H1 (cell line): ENCODE data around the gene TTLL5. TPM values are rescaled to one million over a fixed set of nuclear protein-coding genes. Genes with fewer than 3 reads are reported as not detected.

Experiments
- CREB1 ChIP-seq: IDR thresholded peaks from 2 replicates; pipeline ENCODE4 v1.6.1; 2012; ENCODE audit warnings: inconsistent platforms
- KDM1A ChIP-seq: fragments of 200-600, 300-600 bp; sonication (generic); IDR thresholded peaks from 2 replicates; pipeline ENCODE4 v1.7.1; 2016; ENCODE audit warnings: mild to moderate bottlenecking, low read length, borderline replicate concordance
- KDM5A ChIP-seq: fragments of 200-600 bp; IDR thresholded peaks from 2 replicates; pipeline ENCODE4 v1.7.1; 2012; ENCODE audit warnings: mild to moderate bottlenecking, low read length, inconsistent platforms, mixed read lengths
- NANOG ChIP-seq: IDR thresholded peaks from 2 replicates; pipeline ENCODE4 v1.6.1; 2011; ENCODE audit warnings: low read length, low read depth, mild to moderate bottlenecking, inconsistent platforms; ENCODE audit not compliant: insufficient read depth, poor library complexity, severe bottlenecking
- POLR2A ChIP-seq, 2 experiments: IDR thresholded peaks; 1 replicate in 1 of 2; 2 replicates in 1 of 2; pipeline ENCODE4 v1.6.1; 2011; ENCODE audit warnings: low read depth in 2 of 2, low read length in 2 of 2, mild to moderate bottlenecking in 2 of 2; ENCODE audit errors: control extremely low read depth in 1 of 2
- RBBP5 ChIP-seq: IDR thresholded peaks from 2 replicates; pipeline ENCODE4 v1.7.1; 2012; ENCODE audit warnings: low read depth, mild to moderate bottlenecking, inconsistent platforms, low read length, moderate library complexity, borderline replicate concordance
- SRF ChIP-seq: IDR thresholded peaks from 2 replicates; pipeline ENCODE4 v1.6.1; 2011; ENCODE audit warnings: mild to moderate bottlenecking, low read depth, low read length, moderate library complexity
- SUZ12 ChIP-seq: fragments of 200-600 bp; sonication (generic); IDR thresholded peaks from 2 replicates; pipeline ENCODE4 v1.6.1; 2012; ENCODE audit warnings: mild to moderate bottlenecking, inconsistent platforms, low read length, moderate library complexity, mixed read lengths
- TEAD4 ChIP-seq: IDR thresholded peaks from 2 replicates; pipeline ENCODE4 v1.6.1; 2012; ENCODE audit warnings: low read depth, low read length, inconsistent platforms, mixed read lengths
- polyA plus RNA-seq, 7 experiments: library from polyadenylated mRNA; depleted of rRNA in 3 of 7; stranded (reverse) in 5 of 7; unstranded in 2 of 7; fragments of >200 nt in 5 of 7; fragments of 200-250 nt in 2 of 7; gene quantifications; 1 replicate in 5 of 7; 2 replicates in 1 of 7; 4 replicates in 1 of 7; pipeline versions ENCODE4 v1.2.1 to v1.2.3, GENCODE V29; 2011 to 2013; ENCODE audit warnings: missing spikeins in 2 of 7, mixed read lengths in 2 of 7
- total RNA-seq: library from RNA; stranded (reverse); fragmentation: NEBNext Ultra II Directional; extraction: Animal tissue kit (Norgen Biotek cat#: 25700); gene quantifications from 2 replicates; pipeline ENCODE4 v1.2.1, GENCODE V29; 2021
- TF ChIP-seq, protein P1 (sequence below): fragments of 300-600 bp; sonication (generic); IDR thresholded peaks from 2 replicates; pipeline ENCODE4 v1.7.1; 2012; ENCODE audit warnings: low read length, moderate library complexity, mild to moderate bottlenecking, inconsistent platforms; ENCODE audit not compliant: insufficient replicate concordance

The TTLL5 gene
- total and polyA plus RNA-seq, 2 of the 8 experiments (the other 6 are each of a cell fraction or from before 2014, with no cell fraction given): 16.1 to 45.9 TPM

DNA sequence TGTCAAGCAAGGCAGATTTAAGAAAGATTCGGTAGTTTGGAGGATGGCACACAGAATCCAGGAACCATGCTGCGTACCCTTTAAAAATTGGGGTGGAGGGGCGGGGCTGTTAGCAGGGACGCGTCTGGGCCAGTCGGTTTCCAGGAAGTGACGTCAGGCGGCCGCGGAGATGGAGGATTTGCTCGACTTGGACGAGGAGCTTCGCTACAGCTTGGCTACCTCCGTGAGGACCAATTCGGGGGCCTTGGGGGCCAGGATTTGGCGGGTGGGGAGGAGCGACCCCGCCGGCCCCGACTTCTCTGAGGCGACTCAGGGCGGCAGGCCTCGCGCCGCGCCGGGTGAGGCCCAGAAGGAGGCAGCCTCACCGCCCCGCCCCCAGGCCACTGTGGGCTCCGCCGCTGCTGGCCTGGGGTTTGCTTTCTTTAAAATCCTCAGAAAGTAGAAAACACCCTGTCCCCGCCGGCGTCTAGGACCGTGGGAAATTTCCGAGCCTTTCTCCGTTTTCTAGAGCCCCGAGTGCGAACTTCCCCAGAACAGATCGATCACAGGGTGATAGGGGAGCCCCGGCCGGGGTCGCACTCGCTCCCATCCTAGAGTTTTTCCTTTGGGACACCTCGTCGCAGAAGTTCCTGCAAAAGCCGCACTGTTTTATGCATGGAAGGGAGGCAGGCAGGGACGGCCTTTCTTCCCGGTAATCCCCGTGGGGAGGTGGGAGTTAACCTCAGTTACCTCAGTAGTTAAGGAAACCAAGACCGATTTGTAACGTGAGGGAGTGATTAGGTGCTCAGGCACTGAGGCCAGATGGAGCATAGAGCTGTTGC, 324.8 kb downstream of the TTLL5 start, which contains the start of gene IFT43 (continued):
- TF ChIP-seq KDM1A (no peak), TEAD4 (no peak), SRF (no peak), SUZ12 (no peak), KDM5A (0 out of 2 replicates have a peak, but pooled peaks have one; percentile 20), RBBP5 (peak; percentile 56; the same call in 1 of the 2 replicates), NANOG (no peak), POLR2A (IDR thresholded peaks at IDR 0.05; ENCODE audit: control extremely low read depth in 1 of 2, low read depth in 2 of 2, low read length in 2 of 2) (peak in 1 of 2 experiments; percentile 11; a peak in 1 of 3 replicates), CREB1 (peak; percentile 93)
- TF ChIP-seq, protein P1, sequence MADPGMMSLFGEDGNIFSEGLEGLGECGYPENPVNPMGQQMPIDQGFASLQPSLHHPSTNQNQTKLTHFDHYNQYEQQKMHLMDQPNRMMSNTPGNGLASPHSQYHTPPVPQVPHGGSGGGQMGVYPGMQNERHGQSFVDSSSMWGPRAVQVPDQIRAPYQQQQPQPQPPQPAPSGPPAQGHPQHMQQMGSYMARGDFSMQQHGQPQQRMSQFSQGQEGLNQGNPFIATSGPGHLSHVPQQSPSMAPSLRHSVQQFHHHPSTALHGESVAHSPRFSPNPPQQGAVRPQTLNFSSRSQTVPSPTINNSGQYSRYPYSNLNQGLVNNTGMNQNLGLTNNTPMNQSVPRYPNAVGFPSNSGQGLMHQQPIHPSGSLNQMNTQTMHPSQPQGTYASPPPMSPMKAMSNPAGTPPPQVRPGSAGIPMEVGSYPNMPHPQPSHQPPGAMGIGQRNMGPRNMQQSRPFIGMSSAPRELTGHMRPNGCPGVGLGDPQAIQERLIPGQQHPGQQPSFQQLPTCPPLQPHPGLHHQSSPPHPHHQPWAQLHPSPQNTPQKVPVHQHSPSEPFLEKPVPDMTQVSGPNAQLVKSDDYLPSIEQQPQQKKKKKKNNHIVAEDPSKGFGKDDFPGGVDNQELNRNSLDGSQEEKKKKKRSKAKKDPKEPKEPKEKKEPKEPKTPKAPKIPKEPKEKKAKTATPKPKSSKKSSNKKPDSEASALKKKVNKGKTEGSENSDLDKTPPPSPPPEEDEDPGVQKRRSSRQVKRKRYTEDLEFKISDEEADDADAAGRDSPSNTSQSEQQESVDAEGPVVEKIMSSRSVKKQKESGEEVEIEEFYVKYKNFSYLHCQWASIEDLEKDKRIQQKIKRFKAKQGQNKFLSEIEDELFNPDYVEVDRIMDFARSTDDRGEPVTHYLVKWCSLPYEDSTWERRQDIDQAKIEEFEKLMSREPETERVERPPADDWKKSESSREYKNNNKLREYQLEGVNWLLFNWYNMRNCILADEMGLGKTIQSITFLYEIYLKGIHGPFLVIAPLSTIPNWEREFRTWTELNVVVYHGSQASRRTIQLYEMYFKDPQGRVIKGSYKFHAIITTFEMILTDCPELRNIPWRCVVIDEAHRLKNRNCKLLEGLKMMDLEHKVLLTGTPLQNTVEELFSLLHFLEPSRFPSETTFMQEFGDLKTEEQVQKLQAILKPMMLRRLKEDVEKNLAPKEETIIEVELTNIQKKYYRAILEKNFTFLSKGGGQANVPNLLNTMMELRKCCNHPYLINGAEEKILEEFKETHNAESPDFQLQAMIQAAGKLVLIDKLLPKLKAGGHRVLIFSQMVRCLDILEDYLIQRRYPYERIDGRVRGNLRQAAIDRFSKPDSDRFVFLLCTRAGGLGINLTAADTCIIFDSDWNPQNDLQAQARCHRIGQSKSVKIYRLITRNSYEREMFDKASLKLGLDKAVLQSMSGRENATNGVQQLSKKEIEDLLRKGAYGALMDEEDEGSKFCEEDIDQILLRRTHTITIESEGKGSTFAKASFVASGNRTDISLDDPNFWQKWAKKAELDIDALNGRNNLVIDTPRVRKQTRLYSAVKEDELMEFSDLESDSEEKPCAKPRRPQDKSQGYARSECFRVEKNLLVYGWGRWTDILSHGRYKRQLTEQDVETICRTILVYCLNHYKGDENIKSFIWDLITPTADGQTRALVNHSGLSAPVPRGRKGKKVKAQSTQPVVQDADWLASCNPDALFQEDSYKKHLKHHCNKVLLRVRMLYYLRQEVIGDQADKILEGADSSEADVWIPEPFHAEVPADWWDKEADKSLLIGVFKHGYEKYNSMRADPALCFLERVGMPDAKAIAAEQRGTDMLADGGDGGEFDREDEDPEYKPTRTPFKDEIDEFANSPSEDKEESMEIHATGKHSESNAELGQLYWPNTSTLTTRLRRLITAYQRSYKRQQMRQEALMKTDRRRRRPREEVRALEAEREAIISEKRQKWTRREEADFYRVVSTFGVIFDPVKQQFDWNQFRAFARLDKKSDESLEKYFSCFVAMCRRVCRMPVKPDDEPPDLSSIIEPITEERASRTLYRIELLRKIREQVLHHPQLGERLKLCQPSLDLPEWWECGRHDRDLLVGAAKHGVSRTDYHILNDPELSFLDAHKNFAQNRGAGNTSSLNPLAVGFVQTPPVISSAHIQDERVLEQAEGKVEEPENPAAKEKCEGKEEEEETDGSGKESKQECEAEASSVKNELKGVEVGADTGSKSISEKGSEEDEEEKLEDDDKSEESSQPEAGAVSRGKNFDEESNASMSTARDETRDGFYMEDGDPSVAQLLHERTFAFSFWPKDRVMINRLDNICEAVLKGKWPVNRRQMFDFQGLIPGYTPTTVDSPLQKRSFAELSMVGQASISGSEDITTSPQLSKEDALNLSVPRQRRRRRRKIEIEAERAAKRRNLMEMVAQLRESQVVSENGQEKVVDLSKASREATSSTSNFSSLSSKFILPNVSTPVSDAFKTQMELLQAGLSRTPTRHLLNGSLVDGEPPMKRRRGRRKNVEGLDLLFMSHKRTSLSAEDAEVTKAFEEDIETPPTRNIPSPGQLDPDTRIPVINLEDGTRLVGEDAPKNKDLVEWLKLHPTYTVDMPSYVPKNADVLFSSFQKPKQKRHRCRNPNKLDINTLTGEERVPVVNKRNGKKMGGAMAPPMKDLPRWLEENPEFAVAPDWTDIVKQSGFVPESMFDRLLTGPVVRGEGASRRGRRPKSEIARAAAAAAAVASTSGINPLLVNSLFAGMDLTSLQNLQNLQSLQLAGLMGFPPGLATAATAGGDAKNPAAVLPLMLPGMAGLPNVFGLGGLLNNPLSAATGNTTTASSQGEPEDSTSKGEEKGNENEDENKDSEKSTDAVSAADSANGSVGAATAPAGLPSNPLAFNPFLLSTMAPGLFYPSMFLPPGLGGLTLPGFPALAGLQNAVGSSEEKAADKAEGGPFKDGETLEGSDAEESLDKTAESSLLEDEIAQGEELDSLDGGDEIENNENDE: no peak
